Measurements from ENCODE around the gene ENOX1. TPM values are rescaled to one million over a fixed set of nuclear protein-coding genes. Genes with fewer than 3 reads are reported as not detected.
A peak's percentile ranks its signal among the peaks of the same experiment; 100 is the strongest.

The ENOX1 gene
- total RNA-seq, 6 experiments from 2014 or later: 0.50 to 3.2 (median 0.64) TPM

DNA sequence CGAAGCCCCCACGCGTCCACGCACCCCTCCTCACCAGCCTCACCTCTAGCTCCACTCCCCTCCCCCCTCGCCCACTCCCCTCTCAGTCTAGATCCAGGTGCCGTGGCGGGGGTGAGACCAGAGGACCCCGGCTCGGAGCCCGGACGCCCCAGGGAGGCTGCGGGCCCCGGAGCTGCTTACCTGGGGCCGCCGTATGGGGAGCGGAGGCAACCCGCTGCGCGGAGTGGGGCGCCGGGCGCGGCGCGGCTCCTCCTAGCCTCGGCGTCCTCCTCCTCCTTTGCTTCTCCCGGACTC, 353 bp downstream of the ENOX1 start:
- no peak for DNase-seq
- H3K9me3 Mint-ChIP-seq: no peaks in the 10 kb centered on the region
- TF ChIP-seq, protein P1, sequence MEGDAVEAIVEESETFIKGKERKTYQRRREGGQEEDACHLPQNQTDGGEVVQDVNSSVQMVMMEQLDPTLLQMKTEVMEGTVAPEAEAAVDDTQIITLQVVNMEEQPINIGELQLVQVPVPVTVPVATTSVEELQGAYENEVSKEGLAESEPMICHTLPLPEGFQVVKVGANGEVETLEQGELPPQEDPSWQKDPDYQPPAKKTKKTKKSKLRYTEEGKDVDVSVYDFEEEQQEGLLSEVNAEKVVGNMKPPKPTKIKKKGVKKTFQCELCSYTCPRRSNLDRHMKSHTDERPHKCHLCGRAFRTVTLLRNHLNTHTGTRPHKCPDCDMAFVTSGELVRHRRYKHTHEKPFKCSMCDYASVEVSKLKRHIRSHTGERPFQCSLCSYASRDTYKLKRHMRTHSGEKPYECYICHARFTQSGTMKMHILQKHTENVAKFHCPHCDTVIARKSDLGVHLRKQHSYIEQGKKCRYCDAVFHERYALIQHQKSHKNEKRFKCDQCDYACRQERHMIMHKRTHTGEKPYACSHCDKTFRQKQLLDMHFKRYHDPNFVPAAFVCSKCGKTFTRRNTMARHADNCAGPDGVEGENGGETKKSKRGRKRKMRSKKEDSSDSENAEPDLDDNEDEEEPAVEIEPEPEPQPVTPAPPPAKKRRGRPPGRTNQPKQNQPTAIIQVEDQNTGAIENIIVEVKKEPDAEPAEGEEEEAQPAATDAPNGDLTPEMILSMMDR (IDR thresholded peaks at IDR 0.05): no peak
- no peak overlapping the region for H3K27ac Mint-ChIP-seq
- no peaks in the 10 kb centered on the region; the same call in 1 of the 2 replicates for H3K27me3 Mint-ChIP-seq (ENCODE audit: insufficient read depth)
- H3K4me1 Mint-ChIP-seq (ENCODE audit: low read depth): peaks cover 19% of the 10 kb centered on the region
- peak overlapping the region; percentile 89 for H3K4me3 Mint-ChIP-seq
- H3K36me3 Mint-ChIP-seq (ENCODE audit: low read depth): no peaks in the 10 kb centered on the region

DNA sequence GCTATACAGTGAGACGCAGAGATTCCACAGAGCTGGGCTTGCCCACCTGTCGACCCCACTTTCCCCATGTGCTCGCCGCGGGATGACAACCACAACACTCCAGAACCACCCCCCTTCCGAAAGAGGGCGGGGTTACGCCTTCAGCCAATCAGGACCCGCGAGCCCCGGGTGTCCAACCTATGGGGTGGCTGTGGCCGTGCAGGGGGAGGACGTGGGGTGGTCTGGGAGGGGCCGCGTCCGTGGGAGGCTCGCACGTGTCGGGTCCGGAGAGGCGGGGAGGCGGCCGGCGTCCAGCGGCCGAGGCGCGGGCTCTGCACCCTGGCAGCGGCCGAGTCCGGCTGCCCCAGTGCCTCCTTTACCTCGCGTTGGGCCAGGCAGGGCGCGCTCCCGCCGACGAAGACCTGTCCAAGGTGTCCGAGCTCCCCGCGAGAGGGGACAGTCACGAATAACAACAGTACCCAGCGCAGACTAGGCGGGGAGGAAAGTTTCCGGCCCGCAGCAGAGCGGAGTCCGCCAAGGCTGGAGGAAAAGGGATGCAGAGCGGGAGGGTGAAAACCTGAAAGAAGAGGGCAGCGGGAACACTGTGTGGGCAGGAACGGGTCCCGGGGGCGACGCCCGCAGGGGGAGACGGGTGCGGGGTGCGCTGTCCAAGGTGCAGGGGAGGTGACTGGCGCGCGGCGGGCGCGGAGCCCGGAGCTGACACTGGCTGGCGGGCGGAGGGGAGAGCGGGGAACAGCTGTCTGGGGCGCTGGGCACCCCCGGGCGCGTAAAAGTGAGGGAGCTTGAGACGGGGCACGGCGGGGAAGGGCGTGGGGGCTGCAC, 911 bp downstream of the ENOX1 start:
- TF ChIP-seq, protein P1 (IDR thresholded peaks at IDR 0.05): no peak
- peaks cover 19% of the 10 kb centered on the region for H3K4me1 Mint-ChIP-seq (ENCODE audit: low read depth)
- no peaks in the 10 kb centered on the region; the same call in 1 of the 2 replicates for H3K27me3 Mint-ChIP-seq (ENCODE audit: insufficient read depth)
- DNase-seq: peak; percentile 40
- H3K36me3 Mint-ChIP-seq (ENCODE audit: low read depth): no peaks in the 10 kb centered on the region
- 0 out of 2 replicates have a peak overlapping the region, but pooled peaks have one; percentile 31 for H3K27ac Mint-ChIP-seq
- H3K4me3 Mint-ChIP-seq: peak overlapping the region; percentile 89
- H3K9me3 Mint-ChIP-seq: no peaks in the 10 kb centered on the region

DNA sequence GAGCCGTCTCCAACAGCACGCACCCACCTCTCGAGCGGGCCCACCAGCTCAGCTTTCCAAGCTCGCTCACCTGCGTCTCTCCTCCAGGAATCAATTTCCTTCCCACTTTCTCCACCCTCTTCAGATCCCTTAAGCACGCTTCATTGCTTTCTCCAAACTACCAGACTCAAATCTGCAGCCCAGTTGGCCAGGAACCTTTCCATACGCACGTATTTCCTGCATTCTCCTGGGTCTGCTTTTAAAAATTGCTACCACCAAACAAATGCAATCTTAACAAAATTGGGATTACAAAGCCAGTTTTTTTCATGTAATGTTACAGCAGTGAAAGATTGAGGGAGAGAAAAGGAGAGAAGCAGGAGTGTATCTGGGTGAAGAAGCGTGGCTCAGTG, 1.5 kb downstream of the ENOX1 start:
- TF ChIP-seq, protein P1 (IDR thresholded peaks at IDR 0.05): no peak
- no peaks in the 10 kb centered on the region for H3K9me3 Mint-ChIP-seq
- H3K27ac Mint-ChIP-seq: no peak overlapping the region
- H3K4me1 Mint-ChIP-seq (ENCODE audit: low read depth): peaks cover 19% of the 10 kb centered on the region
- H3K27me3 Mint-ChIP-seq (ENCODE audit: insufficient read depth): no peaks in the 10 kb centered on the region; the same call in 1 of the 2 replicates
- no peak for DNase-seq
- peak overlapping the region; percentile 89 for H3K4me3 Mint-ChIP-seq
- H3K36me3 Mint-ChIP-seq (ENCODE audit: low read depth): no peaks in the 10 kb centered on the region

DNA sequence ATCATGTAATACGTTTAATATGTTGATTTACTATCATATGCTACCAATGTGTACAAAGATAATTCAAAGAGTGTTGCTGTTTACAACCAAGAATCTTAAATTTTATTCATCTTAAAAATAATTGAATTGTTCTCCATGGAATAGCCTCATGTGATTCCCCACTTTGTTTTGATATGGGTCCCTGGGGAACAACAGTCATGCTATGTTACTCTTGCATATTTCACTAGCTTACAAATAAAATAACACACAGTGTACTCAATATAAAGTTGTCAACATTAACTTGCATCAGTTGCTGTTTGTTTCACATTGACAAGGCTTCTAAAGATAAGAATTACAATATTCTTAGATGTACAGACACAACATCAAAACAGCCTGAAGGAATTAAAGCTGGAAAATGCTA, 2.3 kb downstream of the ENOX1 start:
- no peak overlapping the region for H3K27ac Mint-ChIP-seq
- H3K9me3 Mint-ChIP-seq: no peaks in the 10 kb centered on the region
- peaks cover 19% of the 10 kb centered on the region for H3K4me1 Mint-ChIP-seq (ENCODE audit: low read depth)
- no peak for DNase-seq
- no peaks in the 10 kb centered on the region for H3K36me3 Mint-ChIP-seq (ENCODE audit: low read depth)
- no peak overlapping the region for H3K4me3 Mint-ChIP-seq
- TF ChIP-seq, protein P1 (IDR thresholded peaks at IDR 0.05): no peak
- H3K27me3 Mint-ChIP-seq (ENCODE audit: insufficient read depth): no peaks in the 10 kb centered on the region; the same call in 1 of the 2 replicates

DNA sequence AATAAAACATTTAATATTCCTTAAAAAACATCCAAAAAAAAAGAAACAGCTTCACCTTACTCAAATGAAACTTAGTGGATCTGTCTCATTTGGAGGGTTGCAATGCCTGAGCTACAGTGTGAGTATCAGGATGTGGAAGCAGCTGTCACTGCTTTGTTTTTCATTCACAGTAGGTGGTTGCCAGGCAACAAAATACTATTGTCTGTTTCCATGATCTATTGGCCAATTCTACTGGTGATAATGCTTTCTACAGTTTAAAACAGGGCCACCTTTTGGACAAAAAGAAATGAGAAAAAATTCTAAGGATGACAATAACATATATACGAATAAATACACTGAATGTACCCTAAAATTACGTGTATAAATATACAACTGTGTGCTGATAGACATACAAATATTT, 3.0 kb downstream of the ENOX1 start:
- Mint-ChIP-seq H3K36me3 (ENCODE audit: low read depth) (no peaks in the 10 kb centered on the region), H3K9me3 (no peaks in the 10 kb centered on the region), H3K4me1 (ENCODE audit: low read depth) (peaks cover 19% of the 10 kb centered on the region), H3K4me3 (no peak overlapping the region), H3K27me3 (ENCODE audit: insufficient read depth) (no peaks in the 10 kb centered on the region; the same call in 1 of the 2 replicates), H3K27ac (no peak overlapping the region)
- peak; percentile 60 for DNase-seq
- TF ChIP-seq, protein P1 (IDR thresholded peaks at IDR 0.05): no peak
